GM12872 (cell line): Measurements from ENCODE around the gene MAP3K21.

Experiments
- TF ChIP-seq, protein P1 (sequence below): IDR thresholded peaks from 3 replicates; pipeline ENCODE4 v1.5.1; 2011; ENCODE audit warnings: low read depth, mild to moderate bottlenecking, low read length, moderate library complexity; ENCODE audit not compliant: insufficient read depth

The MAP3K21 gene

DNA sequence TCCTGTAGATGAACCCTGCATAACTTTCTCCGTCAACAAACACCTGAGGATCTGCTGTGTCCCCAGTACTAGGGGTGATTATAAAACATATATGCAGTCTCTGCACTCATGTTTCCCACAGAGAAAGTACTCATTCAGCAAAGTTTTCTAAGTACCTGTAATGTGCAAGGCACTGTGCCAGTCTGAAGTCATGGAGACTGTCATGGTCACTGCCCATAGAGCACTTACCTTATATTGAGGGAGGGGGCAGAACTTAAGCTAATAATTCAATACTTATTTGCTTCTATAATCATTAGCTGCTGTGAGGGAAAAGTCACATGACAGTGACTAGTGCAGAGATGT, 41.2 kb downstream of the MAP3K21 start:
- TF ChIP-seq, protein P1, sequence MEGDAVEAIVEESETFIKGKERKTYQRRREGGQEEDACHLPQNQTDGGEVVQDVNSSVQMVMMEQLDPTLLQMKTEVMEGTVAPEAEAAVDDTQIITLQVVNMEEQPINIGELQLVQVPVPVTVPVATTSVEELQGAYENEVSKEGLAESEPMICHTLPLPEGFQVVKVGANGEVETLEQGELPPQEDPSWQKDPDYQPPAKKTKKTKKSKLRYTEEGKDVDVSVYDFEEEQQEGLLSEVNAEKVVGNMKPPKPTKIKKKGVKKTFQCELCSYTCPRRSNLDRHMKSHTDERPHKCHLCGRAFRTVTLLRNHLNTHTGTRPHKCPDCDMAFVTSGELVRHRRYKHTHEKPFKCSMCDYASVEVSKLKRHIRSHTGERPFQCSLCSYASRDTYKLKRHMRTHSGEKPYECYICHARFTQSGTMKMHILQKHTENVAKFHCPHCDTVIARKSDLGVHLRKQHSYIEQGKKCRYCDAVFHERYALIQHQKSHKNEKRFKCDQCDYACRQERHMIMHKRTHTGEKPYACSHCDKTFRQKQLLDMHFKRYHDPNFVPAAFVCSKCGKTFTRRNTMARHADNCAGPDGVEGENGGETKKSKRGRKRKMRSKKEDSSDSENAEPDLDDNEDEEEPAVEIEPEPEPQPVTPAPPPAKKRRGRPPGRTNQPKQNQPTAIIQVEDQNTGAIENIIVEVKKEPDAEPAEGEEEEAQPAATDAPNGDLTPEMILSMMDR = no peak

DNA sequence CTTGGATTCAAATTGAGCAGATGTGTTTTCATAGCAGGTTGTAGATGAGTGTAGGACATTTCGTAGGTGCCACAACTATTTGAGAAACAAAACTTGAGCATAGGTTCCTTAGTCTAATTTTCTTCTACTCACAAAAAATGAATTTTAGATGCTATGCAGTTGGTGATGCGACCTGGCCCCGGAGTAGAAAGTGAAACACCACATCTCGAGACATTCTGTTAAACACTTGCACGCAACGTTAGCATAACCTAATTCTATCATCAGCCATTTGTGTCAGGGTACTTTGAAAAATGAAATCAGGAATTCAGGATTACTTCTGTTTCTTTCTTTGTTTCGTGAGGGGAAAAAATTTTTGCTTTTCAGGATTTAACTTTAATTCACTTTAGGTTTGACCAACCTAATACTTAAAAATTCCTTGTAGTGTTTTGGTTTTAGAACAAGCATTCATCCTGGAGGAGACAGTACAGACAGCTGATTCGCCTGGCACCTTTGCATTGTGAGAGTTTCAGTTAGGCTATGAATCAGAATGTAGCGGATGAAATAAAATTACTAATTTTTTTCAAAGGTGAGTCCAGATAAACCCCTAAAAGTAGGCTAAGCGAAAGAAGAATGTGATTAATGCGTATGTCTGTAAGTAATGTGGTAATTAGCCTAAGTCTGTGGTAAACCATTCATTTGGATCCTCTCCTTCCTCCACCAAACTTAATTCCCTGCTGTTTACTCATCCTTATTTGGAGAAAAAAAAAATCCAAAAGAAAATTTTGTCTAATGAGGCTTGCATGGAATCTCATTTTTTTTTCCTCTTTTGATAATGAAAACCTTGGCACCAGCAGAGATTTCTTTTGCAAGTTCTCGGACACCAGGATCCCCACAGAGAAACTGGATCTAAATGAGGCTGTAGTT, 44.9 kb downstream of the MAP3K21 start:
- TF ChIP-seq, protein P1 = no peak

DNA sequence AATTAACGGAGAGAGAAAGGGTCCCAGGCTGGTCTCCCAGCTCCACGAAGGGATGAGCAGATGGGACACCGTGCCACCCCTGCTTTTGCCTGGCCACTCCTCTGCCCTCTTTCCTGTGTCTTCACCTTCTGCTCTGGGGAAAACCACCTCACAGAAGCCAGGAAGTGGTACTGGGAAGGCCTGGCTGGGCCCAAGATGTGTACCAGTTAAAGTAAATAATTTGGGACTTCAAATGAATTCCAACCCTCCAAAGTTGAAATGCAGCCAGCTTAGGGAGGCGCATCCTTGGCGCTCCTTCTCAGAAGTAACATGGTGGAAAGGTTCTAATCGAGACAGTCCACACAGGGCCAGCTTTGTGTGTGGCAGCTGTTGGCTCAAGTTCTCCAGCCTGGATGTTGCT, 45.7 kb downstream of the MAP3K21 start:
- TF ChIP-seq, protein P1 = no peak

DNA sequence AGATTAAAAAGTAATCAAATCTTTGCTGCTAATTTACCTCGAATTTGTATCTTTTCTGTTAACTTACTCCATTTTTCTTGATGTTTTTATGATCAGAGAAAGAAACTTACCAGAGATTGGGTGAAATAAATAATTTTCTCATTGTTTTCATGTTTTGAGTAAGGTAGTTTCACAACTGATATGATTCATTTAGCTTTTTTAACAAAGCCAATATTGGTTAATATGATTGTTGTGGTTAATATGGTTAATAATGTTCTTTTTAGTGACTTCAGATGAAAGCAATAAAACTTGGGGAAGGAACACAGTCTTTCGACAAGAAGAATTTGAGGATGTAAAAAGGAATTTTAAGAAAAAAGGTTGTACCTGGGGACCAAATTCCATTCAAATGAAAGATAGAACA, 48.1 kb downstream of the MAP3K21 start:
- TF ChIP-seq, protein P1 = no peak

DNA sequence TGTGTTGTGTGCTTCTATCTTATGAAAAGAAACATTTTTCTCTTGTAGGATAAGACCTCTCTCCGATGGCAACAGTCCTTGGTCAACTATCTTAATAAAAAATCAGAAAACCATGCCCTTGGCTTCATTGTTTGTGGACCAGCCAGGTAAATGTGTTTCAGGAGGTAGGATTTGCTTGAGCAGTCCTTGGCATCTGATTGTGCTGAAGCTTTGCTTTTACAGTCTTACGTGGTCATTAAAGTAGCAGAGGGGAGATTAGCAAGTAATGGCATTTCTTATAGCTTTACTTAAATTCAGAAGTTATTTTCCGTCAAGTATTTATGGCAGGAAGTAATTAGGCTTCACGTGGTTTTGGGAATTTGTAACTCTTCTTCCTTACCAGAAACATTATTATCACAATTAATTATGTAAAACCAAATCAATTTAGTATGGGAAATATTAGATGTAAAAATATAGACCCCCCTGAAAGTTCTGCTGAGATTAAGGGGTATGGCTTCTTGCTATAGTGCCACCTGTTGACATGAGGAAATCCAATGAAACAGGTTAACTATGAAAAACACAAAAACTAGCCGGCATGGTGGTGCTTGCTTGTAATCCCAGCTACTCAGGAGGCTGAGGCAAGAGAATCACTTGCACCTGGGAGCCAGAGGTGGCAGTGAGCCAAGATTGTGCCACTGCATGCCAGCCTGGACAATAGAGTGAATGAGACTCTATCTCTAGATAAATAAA, 49.0 kb downstream of the MAP3K21 start:
- TF ChIP-seq, protein P1 = 0 out of 3 replicates have a peak, but pooled peaks have one; percentile 2

DNA sequence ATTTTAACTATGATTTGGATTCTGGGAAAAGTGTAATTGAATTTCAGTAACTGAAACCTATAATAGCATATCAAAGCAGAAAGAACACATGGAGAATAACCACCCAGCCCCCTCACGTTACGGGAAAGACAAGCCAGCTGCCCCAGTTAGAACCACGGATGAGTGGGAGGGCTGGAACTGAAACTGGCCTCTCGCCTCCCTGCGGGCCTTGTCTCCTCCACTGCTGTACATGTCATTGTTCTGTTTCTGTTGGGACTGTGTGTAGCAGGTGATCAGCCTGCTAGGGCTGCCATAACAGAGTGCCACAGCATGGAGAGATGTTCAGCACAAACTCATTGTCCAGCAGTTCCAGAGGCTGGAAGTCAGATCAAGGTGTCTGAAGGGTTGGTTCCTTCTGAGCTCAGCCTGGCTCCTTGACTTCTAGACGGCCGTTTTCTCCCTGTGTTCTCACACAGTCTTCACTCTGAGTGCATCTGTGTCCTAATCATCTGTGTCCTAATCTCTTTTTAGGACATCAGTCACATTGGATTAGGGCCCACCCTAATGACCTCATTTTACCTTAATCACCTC, 52.4 kb downstream of the MAP3K21 start:
- TF ChIP-seq, protein P1 = no peak

DNA sequence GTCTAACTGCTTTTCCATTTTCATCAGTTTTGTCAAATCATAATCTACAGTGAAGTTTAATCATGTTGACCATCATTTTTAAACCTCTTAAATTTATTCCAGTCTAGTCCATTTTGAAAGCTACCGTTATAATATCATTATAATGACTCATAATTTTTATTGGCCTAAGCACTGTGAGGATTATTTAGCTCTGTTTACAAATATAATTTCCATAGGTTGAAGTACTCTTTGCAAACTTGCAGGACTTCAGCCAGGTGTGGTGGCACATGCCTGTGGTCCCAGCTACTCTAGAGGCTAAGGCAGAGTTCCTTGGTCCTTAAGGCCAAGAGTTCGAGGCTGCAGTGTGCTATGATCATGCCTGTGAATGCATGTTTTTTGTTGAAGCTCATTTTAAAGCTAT, 54.3 kb downstream of the MAP3K21 start:
- TF ChIP-seq, protein P1 = no peak
